NCI-H748 (cell line): ENCODE data around the gene MAML2.

ENCODE experiments used
- DNase-seq: peaks from one replicate; lab custom pipeline; 2025; ENCODE audit not compliant: unreplicated experiment; lab: John Stamatoyannopoulos, UW

Gene MAML2

DNA sequence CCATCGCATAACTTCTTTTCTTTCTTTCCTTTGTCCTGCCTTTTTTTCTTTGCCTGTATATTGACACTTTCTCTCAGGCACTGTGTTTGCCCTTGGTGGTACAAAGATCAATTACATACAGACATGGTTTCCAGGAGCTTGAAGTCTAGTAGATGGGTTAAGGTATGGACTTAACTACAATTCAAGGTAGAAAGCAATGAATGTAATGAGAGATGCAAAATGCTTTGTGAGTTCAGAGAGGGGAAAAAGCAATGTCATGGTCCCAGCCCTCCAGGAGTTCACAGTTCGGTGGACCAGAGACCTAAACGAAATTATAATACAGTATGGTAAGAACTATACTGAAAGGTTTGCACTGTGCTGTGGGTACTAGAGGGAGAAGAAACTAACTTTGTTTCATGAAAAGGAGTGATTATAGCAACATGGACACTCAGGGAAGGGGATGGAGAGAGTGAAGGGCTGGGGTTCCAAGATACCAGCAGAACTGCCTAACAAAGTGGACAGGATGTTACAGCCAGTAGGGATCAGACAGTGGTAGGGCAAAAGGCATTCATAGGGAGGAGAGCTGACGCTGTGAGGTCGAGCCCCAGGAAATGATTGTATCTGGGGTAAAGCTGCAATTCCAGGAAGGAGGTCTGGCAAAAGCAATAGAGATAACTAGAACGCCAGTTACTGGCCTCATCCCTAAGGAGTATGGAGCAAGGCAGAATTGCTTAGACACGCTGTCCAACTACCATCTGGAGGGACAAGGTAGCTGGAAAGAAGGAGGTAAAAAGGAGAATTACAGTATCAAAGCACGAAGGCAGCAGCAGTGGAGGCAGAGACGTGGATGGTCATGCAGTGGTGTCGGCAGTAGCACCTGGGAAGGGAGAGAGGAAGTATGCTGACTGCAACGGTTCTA is 260.7 kb downstream of the MAML2 start:
- no peak for DNase-seq

DNA sequence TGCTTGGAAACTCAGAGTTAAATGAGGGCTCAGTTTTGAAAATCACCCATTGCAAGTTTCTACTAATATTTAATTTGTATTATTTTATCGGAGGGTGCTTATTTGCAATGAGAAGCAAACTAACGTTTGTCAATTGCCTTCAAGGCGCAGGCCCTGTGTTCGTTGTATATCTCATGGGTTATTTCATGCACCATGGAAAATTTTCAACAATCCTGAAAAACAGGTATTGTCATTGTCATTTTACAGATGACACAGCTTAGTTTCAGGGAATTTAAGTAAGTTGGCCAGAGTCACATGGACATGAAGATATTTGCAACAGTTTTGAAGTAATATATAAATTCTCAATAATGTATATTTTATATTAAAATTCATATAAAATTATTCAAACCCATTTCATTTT is 261.4 kb downstream of the MAML2 start:
- DNase-seq, result no peak

DNA sequence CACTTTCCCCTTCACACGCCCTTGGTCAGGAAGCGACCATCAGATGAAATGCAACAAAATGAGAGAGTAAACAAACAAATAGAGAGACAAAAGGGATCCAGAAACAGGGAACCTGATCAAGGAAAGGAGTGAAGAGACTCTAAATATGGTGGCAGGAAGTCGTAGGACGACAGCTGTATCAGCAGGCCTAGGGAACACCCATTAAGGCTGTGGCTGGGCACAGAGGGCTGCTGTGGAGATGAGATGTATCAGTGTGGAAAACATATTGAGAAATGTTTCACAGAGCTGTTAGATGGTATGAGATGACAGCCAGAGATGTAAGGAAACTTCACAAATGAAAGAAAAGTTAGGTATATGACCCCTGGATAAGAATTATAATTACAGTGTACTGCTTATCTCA is 263.3 kb downstream of the MAML2 start:
- DNase-seq, result no peak

DNA sequence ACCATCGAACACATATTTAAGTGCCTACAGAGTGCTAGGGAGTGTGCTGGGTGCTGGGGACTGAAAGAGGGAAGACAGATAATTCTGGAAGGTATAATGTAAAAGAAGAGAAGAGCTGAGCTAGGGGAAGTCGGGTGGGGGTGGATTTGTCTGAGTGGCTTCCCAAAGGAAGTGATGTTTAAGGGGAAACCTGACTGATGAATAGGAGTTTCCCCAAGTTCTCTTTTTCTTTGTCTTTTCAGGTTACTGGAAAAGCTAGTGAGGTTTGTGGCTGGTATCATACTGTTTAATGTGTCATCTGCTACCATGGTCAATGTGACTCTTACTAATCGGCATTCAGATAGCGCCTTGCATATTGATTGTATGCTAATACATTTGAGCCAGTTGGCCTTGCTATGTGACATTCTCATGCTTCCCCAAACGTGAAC is 267.4 kb downstream of the MAML2 start:
- no peak for DNase-seq

DNA sequence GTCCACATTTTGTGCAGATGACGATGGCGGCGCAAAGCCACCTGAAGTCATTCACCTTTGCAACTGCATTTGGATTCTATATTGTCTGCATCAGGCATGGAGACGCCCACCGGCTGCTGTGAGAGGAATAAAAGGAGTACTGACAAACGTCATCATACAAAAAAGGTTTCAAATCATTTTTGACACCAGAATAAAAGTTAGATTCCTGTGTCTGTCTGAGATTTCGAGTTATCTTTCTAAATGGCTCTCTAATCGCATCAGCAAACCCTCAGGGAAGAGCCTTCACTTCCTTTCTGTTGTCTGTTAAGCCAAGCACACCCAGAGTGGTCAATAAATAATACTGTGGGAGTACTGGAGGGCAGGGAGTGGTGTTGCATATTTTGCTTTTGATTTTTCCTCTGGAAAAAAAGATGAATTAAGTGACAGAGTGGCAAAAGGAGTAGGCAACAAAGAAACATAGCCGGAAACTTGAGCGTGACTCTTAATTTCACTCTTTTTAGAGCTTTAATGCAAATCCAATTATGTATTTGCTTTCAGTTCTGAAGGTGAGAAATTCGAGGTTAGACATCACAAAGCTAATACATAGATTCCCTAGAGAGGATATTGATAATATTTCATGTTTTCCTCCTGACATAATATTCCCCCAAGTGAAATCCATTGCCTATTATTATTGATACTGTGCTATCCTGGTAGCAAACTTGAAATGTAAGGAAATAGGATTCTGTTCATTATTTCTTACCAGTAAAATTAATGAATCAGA is 268.3 kb downstream of the MAML2 start:
- no peak for DNase-seq

DNA sequence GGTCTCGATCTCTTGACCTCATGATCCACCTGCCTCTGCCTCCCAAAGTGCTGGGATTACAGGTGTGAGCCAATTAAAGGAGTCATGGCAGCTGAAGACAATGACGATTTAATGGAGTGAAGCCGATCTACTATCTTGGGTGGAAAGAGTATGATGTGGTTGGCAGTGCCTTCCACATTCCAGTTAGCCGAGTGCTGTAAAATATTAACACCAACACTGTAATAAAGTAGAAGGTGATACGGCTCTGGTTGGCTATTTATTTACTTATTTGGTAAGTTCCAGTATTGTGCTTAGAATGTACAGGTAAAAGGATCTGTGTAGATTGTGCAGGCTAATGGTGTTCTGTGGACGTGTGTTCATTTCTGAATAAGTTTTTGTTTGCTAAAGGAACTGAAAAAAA is 269.5 kb downstream of the MAML2 start:
- DNase-seq, result no peak

DNA sequence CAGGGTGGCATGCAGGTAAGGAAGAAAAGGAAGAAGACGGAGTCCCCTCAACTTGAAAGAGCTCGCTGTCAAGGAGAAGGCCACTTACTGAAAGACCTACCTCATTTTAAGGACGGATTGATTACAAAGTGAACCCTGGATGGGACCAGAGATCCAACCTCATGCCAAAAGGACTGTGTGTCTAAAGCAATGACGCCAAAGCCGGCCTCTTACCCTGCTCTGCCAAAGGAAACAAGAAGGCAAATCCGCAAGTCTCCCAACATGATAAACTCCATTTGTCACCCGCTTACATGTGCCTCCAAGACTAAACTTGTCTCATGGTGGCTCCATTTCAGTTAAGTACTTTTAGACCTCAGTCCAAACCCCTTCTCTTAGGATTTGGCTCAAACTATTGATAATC is 270.4 kb downstream of the MAML2 start:
- DNase-seq, result no peak

DNA sequence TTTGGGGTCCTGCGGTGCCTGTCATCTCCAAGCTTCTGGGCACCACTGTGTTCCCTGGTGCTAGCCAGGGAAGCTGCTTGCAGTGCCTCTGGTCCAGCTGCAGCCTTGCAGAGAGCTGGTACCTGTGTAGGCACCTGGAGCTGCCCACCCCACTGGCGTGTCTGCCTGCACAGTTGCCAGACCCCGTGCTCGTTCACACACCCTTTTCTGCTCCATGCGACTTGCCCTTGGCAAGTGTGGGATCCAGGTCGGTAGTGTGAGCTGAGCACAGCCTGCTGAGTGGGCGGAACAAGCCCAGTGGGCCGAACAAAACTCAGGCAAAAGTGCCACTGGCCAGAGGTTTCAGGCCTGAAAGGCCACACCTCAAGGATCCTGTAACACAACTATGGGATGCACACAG is 272.5 kb downstream of the MAML2 start:
- no peak for DNase-seq

DNA sequence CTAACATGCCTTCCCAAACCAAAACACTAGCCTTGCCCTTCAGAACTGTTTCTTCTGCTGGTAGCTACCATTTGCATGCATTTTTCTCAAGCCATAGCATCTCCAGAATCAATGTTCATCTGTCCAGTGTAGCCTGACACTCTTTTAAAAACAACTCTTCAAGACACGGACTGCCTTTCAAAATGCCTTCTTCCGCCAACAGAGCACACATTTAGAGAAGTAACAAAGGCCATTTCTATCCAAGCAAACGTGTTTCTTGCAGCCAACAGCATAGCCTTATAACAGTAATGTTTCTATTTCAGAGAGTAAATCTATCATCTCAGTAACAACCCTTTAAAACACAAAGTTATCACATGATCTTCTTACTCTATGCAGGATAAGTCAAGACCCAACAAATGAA is 275.8 kb downstream of the MAML2 start:
- no peak for DNase-seq

DNA sequence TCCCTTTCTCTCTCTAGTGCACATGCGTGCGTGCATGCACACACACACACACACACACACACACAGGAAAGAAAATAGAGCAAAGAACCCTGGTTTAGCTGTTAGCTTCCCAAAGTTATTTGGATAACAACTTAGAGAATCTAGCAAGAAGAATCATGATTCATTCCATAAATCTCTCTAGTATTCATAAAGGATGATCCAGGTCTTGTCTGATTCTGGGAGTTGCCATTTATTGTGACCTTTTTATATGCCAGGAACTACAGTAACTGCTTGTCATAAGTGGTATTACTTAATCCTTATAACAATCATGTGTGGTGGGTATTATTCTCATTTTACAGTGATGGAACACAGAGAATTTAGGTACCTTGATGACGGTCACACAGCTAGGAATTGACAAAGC is 277.6 kb downstream of the MAML2 start:
- no peak for DNase-seq

DNA sequence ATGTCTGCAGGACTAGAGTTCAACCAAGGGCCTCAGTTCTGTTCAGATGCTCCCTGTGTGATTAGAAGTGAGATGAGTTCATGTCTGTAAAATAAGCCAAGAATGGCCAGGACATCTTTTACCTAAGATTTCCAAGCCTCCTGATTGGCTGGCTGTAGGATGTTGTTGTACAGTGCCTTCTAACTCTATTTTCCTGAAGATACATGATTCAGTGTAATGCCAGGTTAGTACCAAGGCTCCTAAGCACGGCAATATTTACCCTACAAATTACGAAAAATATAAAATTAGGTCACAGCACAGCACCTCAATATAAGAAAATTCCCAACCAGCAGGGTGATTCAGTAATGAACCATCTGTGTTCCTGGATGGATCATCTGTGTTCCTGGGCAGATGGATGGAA is 279.1 kb downstream of the MAML2 start:
- DNase-seq, result no peak

DNA sequence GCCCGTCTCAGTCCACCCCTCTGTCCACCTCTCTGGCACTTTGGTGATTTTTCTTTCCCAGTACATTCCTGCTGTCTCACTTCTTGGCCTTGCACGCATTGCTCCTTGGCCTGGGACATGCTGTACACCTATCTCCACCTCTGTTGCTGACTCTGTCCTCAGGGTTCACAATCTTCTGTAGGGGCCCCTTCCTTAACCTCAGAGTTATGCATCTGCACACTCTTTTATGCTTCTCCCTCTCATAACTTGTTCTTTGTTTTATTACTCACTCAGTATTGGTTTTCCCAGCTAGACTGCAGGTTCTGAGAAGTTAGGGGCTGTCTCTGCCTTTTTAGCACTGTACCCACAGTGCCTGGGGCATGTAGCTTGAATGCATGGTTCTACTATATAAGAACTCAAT is 279.9 kb downstream of the MAML2 start:
- no peak for DNase-seq

DNA sequence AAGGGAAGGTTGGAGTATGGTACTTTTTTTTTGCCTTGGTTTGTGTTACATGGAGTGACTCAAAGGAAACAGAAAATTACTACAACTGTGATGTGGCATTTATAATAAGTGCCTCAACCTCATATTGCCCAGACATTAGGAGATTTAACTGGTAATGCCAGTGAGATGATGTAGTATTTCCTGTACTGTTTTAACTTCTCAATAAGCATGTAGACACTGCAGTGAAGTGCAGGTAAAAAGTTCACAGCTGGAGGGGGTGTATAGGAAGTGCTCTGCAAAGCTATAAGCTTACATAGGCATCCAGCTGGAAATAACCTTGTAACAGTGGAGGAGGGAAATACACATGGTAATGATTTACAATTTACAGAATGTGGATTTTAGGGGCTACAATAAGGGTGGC is 280.9 kb downstream of the MAML2 start:
- no peak for DNase-seq

DNA sequence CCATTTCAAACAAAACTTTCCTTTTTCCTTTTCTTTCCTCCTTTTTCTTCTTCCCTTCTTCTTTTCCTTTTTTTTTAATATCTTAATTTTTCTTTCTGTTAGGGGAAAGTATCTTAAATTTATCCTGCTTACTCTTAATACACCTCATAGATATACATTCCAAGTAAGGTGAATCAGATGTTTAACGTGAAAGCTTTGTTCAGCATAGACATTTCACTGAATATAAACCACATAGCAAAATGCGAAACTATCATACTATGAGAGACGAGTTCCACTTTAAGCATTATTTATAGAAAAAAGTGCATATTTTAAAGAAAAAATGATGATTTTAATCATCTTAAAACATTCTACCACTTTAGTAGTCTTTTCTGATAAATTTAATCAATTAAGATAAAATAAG is 281.3 kb downstream of the MAML2 start:
- no peak for DNase-seq

DNA sequence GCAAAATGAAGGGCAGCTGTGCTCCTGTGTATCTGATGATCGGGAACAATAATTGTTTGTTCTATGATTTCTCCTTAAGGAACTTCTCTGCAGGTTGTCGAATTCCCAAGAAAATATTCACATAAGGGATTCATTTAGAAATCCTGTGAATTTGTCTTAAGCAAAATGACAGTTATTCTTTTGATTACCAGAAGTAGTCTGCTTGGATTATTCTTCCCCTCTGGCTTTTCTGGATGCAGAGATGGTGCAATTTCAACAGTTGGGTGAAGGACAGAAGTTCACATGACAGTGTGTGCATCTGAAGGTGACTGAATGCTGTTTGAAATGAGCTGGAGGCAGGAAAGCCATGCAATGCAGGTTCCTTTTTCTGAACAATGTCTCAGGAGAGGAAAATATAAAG is 281.9 kb downstream of the MAML2 start:
- no peak for DNase-seq

DNA sequence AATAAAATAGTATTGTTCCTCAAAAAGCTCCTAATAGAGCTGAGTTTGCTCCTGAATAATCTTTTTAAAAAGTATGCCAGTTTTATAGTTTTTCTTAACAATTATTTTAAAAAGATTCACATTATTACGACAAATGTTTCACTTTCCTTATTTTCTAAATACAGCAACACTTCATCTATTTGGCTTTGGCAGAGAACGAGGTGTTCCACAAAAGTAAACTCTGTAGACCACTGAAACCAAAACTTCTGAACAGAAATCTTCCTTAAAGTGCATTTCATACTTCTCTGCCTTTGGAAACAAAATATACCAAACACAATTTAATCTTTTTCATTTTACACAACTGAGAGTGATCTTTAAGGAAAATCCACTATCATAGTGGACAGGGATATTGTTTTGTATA is 285.5 kb downstream of the MAML2 start:
- DNase-seq, result no peak

DNA sequence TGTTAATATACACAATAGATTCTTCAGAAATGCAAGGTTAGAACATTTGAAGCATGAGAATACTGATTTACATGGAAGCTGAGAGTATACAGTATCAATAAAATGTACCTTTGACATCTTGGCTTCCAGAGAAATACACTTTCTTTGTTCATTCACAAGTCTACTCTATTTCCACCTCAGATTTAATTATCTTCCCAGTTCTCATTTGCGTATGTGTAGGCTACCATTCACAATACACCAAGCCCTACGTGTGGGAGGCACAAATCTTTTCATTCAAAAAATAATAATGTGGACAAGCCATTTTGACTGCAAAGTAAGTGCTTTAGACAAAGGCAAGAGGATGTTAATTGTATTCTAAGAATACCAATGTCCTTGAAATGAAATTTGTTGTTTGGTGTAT is 286.4 kb downstream of the MAML2 start:
- DNase-seq, result no peak

DNA sequence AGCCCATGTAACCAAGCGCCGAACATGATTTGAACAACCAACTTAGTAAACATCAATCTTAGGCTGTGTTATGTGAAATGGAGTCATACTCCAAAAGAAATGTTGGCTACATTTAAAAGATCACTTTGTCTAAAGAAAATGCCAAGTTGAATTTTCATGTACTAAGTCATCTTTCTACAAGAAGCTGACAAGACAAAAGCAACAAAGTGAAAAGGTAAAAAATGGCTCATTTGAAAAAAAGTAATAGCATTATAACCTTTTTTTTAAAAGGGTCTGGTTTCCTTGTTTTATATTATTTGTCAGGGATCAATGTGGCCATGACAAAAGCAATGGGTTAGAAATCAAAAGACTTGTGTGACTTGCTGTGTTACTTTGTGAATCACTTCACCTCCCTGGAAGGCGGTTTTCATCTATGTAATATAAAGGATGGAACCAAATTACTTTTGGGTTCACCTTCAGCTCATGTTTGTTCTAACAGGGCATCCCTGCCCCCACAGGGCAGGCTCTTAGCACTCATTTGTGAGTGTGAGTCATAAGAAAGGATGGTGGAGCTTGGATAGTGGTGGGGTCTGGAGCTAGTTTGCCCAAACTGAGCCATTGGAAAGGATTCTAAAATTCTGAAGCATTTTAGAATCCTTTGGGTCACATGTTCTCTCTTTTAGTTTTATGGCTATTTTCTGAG is 287.1 kb downstream of the MAML2 start:
- DNase-seq, result peak; percentile 5

DNA sequence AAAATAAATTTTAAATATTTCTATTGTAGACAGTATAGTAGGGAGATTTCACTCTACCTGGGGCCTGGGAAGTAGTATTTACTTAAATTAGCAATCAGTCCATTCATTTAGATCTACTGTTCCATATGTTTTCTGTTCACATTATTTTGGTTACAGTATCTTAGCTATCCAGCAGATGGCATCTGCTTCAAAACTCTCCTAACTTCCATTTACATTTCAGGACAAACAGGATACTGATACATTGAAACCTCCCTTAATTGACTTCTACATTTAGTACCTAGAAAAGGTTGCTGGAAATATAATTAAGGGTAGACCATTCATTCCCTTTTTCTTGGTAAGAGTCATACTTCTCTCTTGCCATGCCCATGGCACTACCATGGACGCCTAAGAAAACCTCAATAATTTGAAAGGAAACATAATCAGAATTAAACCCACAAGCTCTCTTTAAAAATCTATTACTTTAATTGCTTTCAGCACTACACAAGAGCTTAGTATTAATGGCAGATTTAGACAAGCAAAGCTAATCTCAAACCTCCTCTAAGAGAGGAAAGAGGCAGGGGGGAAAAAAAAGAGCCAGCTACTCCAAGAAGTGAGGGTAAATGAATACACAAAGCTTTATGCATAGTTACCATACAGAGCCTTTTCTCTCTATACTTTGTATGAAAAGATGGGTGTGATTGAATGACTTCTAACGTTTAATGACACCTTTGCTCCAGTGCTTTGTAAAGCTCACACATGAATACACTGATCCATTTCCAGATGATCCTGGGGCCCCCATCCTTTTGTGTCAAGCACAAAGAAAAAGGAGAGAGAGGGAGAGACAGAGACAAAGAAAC is 287.9 kb downstream of the MAML2 start:
- DNase-seq, result peak; percentile 29

DNA sequence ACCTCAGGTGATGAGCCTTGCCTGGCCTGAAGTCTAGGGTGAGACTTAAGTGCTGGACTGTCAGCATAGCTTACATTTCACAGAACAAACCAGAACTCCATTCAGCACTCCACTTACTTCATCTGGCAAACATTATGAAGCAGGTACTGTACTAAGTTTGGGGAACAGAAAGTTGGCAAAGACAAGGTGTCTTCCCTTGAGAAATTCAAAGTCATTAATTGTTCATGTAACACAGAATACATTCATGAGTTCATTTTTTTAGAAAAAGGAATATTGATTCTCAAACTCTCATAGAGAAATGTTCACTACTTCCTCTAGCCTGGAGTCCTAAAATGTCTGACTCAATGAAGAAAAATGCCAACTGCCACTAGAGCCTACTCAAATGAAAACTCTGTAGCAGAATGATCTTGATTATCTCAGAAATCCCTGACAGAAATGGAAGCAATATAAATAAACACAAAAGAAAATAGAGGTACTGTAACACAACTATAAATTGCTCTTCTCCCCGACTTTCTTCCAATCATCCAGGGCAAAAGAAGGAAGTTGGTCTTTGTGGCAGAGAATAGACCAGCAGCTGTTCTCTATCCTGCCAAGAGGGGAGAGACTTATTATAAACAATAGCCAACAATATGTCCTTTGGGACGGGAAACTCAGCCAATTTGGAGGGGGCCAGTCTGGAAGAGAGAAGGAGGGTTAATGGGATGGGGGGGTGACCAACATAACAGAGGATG is 289.9 kb downstream of the MAML2 start:
- DNase-seq, result no peak
